HFF-Myc (cell line): ENCODE data around the gene NR4A2.

ENCODE experiments used
- DNase-seq: peaks from one replicate; pipeline ENCODE4 v3.0.0-alpha.2; 2011; ENCODE audit warnings: low read depth; ENCODE audit errors: extremely low read depth
- H3K4me3 ChIP-seq: replicated peaks from 2 replicates; pipeline ENCODE4 v1.5.1; 2011; ENCODE audit warnings: low read depth, mild to moderate bottlenecking, control low read depth, low read length
- CTCF ChIP-seq: IDR thresholded peaks from 2 replicates; pipeline ENCODE4 v1.5.1; 2012; ENCODE audit warnings: mild to moderate bottlenecking, low read depth, low read length, control low read depth; ENCODE audit errors: missing control alignments

Gene NR4A2

DNA sequence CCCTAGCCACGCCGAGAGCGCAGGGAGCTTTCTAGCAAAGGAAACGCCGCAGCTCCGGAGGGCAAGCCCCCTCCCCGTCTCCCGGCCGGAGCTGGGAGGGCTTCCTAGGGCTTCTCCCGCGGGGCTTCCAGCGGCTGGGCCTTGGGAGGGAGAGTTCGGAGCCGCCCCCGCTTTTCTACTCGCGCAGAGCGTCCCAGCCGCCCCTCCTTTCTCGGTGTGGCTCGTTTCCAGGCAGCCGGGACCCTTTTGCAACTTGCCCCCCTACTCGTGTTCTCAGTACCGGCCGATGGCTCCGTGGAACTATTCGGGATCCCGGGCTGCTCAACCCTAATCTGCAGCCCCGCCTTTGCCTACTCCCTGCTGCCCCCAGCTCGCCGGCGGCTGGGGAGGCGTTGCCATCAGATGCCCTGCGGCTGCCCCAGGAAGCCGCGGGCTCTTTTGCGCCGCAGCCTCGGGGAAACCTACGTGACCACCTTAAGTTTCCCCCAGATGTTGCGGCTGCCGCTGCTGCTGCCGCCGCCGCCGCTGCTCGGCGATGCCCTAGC lies 1.5 kb upstream of the NR4A2 start:
- H3K4me3 ChIP-seq = peak overlapping the region; percentile 75
- no peak for TF ChIP-seq CTCF
- no peak for DNase-seq

GRCh38 chr2:156333274-156333950 lies 891 bp upstream of the NR4A2 start:
- no peak for TF ChIP-seq CTCF
- no peak for DNase-seq
- peak overlapping the region; percentile 75 for H3K4me3 ChIP-seq

- peak overlapping the region; percentile 75 for H3K4me3 ChIP-seq
- DNase-seq = no peak
- no peak for TF ChIP-seq CTCF
These were observed 312 bp downstream of the NR4A2 start for GRCh38 chr2:156332284-156332533.

DNA sequence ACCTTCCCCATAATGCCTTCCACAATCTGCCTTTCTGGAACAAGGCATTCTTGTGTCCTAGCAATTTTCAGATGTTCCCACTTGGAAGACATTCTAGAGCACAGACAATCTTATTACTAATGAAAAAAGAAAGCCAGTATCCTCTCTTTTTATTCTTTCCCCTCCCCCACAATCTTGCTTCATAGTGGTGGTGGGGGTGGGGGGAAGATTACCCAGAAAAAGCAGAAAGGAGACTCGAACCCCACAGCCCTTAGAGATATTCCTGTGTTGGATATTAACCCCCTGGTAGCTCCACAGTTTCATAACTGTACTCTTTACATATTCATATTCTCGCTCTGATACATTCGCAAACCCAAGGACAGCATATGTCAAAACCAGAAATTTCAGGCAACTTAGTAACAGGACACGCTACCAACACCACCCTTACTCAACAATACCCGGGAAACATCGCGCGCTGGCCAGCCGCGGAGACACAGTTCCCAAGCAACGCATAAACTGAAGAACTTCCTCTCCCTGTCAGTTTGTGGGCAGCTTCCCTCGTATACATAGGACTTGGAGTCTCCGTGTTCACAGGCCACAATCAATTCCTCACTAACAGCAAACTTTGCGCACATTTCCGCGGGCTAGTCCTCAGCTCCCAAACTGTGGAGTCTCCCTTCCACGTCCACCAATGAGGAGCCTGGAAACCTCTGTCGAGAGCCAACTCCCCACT lies 793 bp downstream of the NR4A2 start:
- no peak for DNase-seq
- peak overlapping the region; percentile 75 for H3K4me3 ChIP-seq
- no peak for TF ChIP-seq CTCF

GRCh38 chr2:156329927-156330726 lies 2.4 kb downstream of the NR4A2 start:
- no peak for TF ChIP-seq CTCF
- DNase-seq = no peak
- H3K4me3 ChIP-seq = no peak overlapping the region

DNA sequence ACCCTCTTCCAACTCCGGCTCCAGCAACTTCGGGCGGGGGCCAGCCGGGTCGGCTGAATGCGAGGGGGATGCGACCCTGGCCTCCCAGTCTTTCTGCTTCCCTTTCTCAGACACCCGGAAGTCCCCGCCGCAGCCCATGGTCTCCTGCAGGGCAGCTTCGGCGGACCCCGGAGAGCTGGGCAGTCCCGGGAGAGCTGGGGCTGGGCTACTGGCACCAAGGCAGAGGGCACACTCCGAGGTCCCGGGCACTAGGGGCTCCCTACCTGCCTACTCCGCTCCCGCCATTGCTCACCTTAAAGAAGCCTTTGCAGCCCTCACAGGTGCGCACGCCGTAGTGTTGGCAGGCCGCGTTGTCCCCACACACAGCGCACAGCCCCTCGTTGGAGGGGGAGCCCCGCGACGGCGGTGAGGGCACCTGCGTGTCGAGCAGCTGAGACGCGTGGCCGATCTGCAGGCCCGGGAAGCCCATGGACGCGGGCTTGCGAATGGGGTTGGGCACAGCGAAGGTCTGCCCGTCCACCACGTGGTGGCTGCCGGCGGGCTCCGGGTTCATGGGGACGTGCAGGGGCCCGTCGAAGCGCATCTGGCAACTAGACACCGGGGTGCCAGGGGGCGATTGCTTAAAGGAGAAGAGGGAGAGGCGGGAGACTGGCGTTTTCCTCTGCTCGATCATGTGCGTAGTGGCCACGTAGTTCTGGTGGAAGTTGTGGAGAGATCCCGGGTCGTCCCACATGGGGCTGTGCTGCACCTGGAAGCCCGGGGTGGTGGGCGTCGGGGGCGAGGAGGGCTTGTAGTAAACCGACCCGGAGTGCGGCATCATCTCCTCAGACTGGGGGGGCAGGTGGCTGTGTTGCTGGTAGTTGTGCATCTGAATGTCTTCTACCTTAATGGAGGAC lies 3.2 kb downstream of the NR4A2 start:
- no peak for TF ChIP-seq CTCF
- H3K4me3 ChIP-seq = no peak overlapping the region
- no peak for DNase-seq
